Measurements from ENCODE around the gene CDK4. TPM values are rescaled to one million over a fixed set of nuclear protein-coding genes. Genes with fewer than 3 reads are reported as not detected.

The CDK4 gene
- total and polyA plus RNA-seq, 2 of the 13 experiments (the other 11 are each of a cell fraction or from before 2014, with no cell fraction given) = 191 to 209 TPM

DNA sequence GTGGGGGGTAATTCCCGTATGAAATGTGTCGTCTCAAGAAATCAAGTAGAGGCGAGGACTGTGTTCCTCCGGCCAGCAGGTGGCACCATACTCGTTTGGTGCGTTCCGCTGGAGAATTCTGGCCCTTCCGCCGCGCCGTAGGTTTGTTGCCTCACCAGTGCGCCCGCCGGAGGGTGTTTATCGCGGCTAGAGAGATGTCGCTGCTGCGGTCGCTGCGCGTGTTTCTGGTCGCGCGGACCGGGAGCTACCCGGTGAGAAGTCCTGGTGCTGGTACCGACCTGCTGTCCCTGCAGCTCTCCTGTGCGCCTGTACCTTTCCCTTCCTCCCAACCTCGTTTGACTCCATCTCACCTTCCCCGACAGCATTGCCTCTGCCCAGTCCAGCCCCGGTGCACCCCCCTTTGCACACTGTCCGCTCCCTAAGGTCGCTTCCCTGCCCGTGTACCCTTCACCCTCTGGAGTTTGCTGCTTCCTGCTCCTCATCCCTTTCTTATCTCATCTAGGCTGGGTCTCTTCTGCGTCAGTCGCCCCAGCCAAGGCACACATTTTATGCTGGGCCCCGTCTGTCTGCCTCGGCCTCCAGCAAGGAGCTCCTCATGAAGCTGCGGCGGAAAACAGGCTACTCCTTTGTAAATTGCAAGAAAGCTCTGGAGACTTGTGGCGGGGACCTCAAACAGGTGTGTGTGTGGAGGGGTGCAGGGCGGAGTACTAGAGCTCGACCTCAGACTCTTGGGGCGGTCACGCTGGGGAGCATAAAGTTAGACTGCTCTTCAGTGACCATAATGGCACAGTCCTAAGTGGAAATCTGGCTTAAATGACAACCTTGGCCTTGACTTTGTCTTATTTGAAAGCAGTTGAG, 30.7 kb upstream of the CDK4 start, which contains the start of gene TSFM (continued):
- TF ChIP-seq, protein P1, sequence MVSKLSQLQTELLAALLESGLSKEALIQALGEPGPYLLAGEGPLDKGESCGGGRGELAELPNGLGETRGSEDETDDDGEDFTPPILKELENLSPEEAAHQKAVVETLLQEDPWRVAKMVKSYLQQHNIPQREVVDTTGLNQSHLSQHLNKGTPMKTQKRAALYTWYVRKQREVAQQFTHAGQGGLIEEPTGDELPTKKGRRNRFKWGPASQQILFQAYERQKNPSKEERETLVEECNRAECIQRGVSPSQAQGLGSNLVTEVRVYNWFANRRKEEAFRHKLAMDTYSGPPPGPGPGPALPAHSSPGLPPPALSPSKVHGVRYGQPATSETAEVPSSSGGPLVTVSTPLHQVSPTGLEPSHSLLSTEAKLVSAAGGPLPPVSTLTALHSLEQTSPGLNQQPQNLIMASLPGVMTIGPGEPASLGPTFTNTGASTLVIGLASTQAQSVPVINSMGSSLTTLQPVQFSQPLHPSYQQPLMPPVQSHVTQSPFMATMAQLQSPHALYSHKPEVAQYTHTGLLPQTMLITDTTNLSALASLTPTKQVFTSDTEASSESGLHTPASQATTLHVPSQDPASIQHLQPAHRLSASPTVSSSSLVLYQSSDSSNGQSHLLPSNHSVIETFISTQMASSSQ (IDR thresholded peaks at IDR 0.05; ENCODE audit: low read depth) = no peak
- TF ChIP-seq, protein P1 (CRISPR knock-in tag; IDR thresholded peaks at IDR 0.05; ENCODE audit: borderline replicate concordance) = peak; percentile 55; the same call in 1 of the 2 replicates
- TF ChIP-seq ZNF790 (CRISPR knock-in tag; IDR thresholded peaks at IDR 0.05; ENCODE audit: borderline replicate concordance) (0 out of 2 replicates have a peak, but pooled peaks have one; percentile 18), KLF6 (CRISPR knock-in tag; IDR thresholded peaks at IDR 0.05) (peak; percentile 86), HOXA5 (CRISPR knock-in tag; IDR thresholded peaks at IDR 0.05) (peak; percentile 79; the same call in 1 of the 2 replicates), ZFP41 (CRISPR knock-in tag; IDR thresholded peaks at IDR 0.05; ENCODE audit: borderline replicate concordance) (no peak), TSC22D2 (CRISPR knock-in tag; IDR thresholded peaks at IDR 0.05; ENCODE audit: borderline replicate concordance) (peak; percentile 38; the same call in 1 of the 2 replicates), ZNF484 (CRISPR knock-in tag; IDR thresholded peaks at IDR 0.05; ENCODE audit: borderline replicate concordance, low read depth) (peak; percentile 36; the same call in 1 of the 2 replicates), SRSF1 (optimal IDR thresholded peaks at IDR 0.05; ENCODE audit: low read depth, low read length) (no peak), JUN (CRISPR knock-in tag; IDR thresholded peaks at IDR 0.05) (no peak), ZNF709 (CRISPR knock-in tag; IDR thresholded peaks at IDR 0.05) (no peak), NFKBIZ (CRISPR knock-in tag; IDR thresholded peaks at IDR 0.05) (no peak), TAF1 (CRISPR knock-in tag; IDR thresholded peaks at IDR 0.05) (peak; percentile 89), ZFP37 (CRISPR knock-in tag; IDR thresholded peaks at IDR 0.05; ENCODE audit: borderline replicate concordance) (no peak), ZNF546 (CRISPR knock-in tag; conservative IDR thresholded peaks at IDR 0.05) (no peak)
- TF ChIP-seq, protein P2, sequence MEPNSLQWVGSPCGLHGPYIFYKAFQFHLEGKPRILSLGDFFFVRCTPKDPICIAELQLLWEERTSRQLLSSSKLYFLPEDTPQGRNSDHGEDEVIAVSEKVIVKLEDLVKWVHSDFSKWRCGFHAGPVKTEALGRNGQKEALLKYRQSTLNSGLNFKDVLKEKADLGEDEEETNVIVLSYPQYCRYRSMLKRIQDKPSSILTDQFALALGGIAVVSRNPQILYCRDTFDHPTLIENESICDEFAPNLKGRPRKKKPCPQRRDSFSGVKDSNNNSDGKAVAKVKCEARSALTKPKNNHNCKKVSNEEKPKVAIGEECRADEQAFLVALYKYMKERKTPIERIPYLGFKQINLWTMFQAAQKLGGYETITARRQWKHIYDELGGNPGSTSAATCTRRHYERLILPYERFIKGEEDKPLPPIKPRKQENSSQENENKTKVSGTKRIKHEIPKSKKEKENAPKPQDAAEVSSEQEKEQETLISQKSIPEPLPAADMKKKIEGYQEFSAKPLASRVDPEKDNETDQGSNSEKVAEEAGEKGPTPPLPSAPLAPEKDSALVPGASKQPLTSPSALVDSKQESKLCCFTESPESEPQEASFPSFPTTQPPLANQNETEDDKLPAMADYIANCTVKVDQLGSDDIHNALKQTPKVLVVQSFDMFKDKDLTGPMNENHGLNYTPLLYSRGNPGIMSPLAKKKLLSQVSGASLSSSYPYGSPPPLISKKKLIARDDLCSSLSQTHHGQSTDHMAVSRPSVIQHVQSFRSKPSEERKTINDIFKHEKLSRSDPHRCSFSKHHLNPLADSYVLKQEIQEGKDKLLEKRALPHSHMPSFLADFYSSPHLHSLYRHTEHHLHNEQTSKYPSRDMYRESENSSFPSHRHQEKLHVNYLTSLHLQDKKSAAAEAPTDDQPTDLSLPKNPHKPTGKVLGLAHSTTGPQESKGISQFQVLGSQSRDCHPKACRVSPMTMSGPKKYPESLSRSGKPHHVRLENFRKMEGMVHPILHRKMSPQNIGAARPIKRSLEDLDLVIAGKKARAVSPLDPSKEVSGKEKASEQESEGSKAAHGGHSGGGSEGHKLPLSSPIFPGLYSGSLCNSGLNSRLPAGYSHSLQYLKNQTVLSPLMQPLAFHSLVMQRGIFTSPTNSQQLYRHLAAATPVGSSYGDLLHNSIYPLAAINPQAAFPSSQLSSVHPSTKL (CRISPR knock-in tag; IDR thresholded peaks at IDR 0.05) = peak; percentile 75
- TF ChIP-seq, protein P3, sequence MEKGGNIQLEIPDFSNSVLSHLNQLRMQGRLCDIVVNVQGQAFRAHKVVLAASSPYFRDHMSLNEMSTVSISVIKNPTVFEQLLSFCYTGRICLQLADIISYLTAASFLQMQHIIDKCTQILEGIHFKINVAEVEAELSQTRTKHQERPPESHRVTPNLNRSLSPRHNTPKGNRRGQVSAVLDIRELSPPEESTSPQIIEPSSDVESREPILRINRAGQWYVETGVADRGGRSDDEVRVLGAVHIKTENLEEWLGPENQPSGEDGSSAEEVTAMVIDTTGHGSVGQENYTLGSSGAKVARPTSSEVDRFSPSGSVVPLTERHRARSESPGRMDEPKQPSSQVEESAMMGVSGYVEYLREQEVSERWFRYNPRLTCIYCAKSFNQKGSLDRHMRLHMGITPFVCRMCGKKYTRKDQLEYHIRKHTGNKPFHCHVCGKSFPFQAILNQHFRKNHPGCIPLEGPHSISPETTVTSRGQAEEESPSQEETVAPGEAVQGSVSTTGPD (CRISPR knock-in tag; IDR thresholded peaks at IDR 0.05) = no peak
- TF ChIP-seq, protein P4, sequence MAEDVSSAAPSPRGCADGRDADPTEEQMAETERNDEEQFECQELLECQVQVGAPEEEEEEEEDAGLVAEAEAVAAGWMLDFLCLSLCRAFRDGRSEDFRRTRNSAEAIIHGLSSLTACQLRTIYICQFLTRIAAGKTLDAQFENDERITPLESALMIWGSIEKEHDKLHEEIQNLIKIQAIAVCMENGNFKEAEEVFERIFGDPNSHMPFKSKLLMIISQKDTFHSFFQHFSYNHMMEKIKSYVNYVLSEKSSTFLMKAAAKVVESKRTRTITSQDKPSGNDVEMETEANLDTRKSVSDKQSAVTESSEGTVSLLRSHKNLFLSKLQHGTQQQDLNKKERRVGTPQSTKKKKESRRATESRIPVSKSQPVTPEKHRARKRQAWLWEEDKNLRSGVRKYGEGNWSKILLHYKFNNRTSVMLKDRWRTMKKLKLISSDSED (CRISPR knock-in tag; IDR thresholded peaks at IDR 0.05) = no peak
